ENCODE data around the gene SLC10A1. TPM values are rescaled to one million over a fixed set of nuclear protein-coding genes. Genes with fewer than 3 reads are reported as not detected.

Gene SLC10A1
- total RNA-seq, 1 experiment from 2014 or later: not detected

GRCh38 chr14:69812711-69813110, 15.7 kb upstream of the SLC10A1 start:
- DNase-seq (ENCODE audit: low read depth): no peak
- in situ Hi-C loops (cut with HindIII; ENCODE audit: low pct_unique_long_range_greater_than_20kb, low sequenced_read_pairs): no loop called here

- in situ Hi-C loops (cut with HindIII; ENCODE audit: low pct_unique_long_range_greater_than_20kb, low sequenced_read_pairs): no loop called here
- no peak for DNase-seq (ENCODE audit: low read depth)
These were observed 14.8 kb upstream of the SLC10A1 start for GRCh38 chr14:69811868-69812252.

GRCh38 chr14:69811227-69811867, 14.3 kb upstream of the SLC10A1 start:
- in situ Hi-C loops (cut with HindIII; ENCODE audit: low pct_unique_long_range_greater_than_20kb, low sequenced_read_pairs): no loop called here
- no peak for DNase-seq (ENCODE audit: low read depth)

- DNase-seq (ENCODE audit: low read depth): no peak
- in situ Hi-C loops (cut with HindIII; ENCODE audit: low pct_unique_long_range_greater_than_20kb, low sequenced_read_pairs): no loop called here
These were observed 12.1 kb upstream of the SLC10A1 start for GRCh38 chr14:69808919-69809808.

- DNase-seq (ENCODE audit: low read depth): no peak
- in situ Hi-C loops (cut with HindIII; ENCODE audit: low pct_unique_long_range_greater_than_20kb, low sequenced_read_pairs): no loop called here
These were observed 10.2 kb upstream of the SLC10A1 start for GRCh38 chr14:69807192-69807591.

- DNase-seq (ENCODE audit: low read depth): no peak
- in situ Hi-C loops (cut with HindIII; ENCODE audit: low pct_unique_long_range_greater_than_20kb, low sequenced_read_pairs): no loop called here
These were observed 7.9 kb upstream of the SLC10A1 start for GRCh38 chr14:69804902-69805301.

GRCh38 chr14:69803753-69804152, 6.7 kb upstream of the SLC10A1 start:
- in situ Hi-C loops (cut with HindIII; ENCODE audit: low pct_unique_long_range_greater_than_20kb, low sequenced_read_pairs): no loop called here
- no peak for DNase-seq (ENCODE audit: low read depth)

GRCh38 chr14:69798339-69798735, 1.3 kb upstream of the SLC10A1 start:
- in situ Hi-C loops (cut with HindIII; ENCODE audit: low pct_unique_long_range_greater_than_20kb, low sequenced_read_pairs): no loop called here
- no peak for DNase-seq (ENCODE audit: low read depth)

GRCh38 chr14:69797573-69798338, 715 bp upstream of the SLC10A1 start:
- DNase-seq (ENCODE audit: low read depth): no peak
- in situ Hi-C loops (cut with HindIII; ENCODE audit: low pct_unique_long_range_greater_than_20kb, low sequenced_read_pairs): no loop called here

GRCh38 chr14:69795691-69796090, 1.4 kb downstream of the SLC10A1 start:
- in situ Hi-C loops (cut with HindIII; ENCODE audit: low pct_unique_long_range_greater_than_20kb, low sequenced_read_pairs): no loop called here
- no peak for DNase-seq (ENCODE audit: low read depth)

- DNase-seq (ENCODE audit: low read depth): no peak
- in situ Hi-C loops (cut with HindIII; ENCODE audit: low pct_unique_long_range_greater_than_20kb, low sequenced_read_pairs): no loop called here
These were observed 2.2 kb downstream of the SLC10A1 start for GRCh38 chr14:69794791-69795190.

GRCh38 chr14:69792887-69793421, 4.1 kb downstream of the SLC10A1 start:
- no peak for DNase-seq (ENCODE audit: low read depth)
- in situ Hi-C loops (cut with HindIII; ENCODE audit: low pct_unique_long_range_greater_than_20kb, low sequenced_read_pairs): no loop called here

GRCh38 chr14:69789118-69789640, 7.9 kb downstream of the SLC10A1 start:
- in situ Hi-C loops (cut with HindIII; ENCODE audit: low pct_unique_long_range_greater_than_20kb, low sequenced_read_pairs): no loop called here

GRCh38 chr14:69786603-69787002, 10.4 kb downstream of the SLC10A1 start:
- in situ Hi-C loops (cut with HindIII; ENCODE audit: low pct_unique_long_range_greater_than_20kb, low sequenced_read_pairs): no loop called here
- DNase-seq (ENCODE audit: low read depth): no peak

More at GRCh38 chr14:69789118-69789640, 7.9 kb downstream of the SLC10A1 start:
- DNase-seq (ENCODE audit: low read depth): no peak

GRCh38 chr14:69784942-69785341, 12.1 kb downstream of the SLC10A1 start:
- DNase-seq (ENCODE audit: low read depth): no peak
- in situ Hi-C loops (cut with HindIII; ENCODE audit: low pct_unique_long_range_greater_than_20kb, low sequenced_read_pairs): no loop called here

- in situ Hi-C loops (cut with HindIII; ENCODE audit: low pct_unique_long_range_greater_than_20kb, low sequenced_read_pairs): no loop called here
- DNase-seq (ENCODE audit: low read depth): no peak
These were observed 16.1 kb downstream of the SLC10A1 start for GRCh38 chr14:69780952-69781351.

GRCh38 chr14:69780092-69780491, 16.9 kb downstream of the SLC10A1 start:
- DNase-seq (ENCODE audit: low read depth): no peak
- in situ Hi-C loops (cut with HindIII; ENCODE audit: low pct_unique_long_range_greater_than_20kb, low sequenced_read_pairs): no loop called here

GRCh38 chr14:69779088-69779487, 18.0 kb downstream of the SLC10A1 start:
- in situ Hi-C loops (cut with HindIII; ENCODE audit: low pct_unique_long_range_greater_than_20kb, low sequenced_read_pairs): no loop called here
- DNase-seq (ENCODE audit: low read depth): no peak
